Heart left ventricle (tissue), 16 donors: Measurements from ENCODE around the gene DSC1. TPM values are rescaled to one million over a fixed set of nuclear protein-coding genes. Genes with fewer than 3 reads are reported as not detected.

Source experiments
- ATAC-seq, 4 donors: fragments of 200-7000 bp; cut with Tn5 transposase; one replicate each; pipeline ENCODE4 v1.9.1; 2020 to 2022; ENCODE audit warnings: moderate library complexity in 4 of 4, mild to moderate bottlenecking in 3 of 4, moderate number of reproducible peaks in 1 of 4
- DNase-seq, 5 donors: peaks; one replicate each; pipeline ENCODE4 v3.0.0-alpha.2; 2020
- H3K27ac ChIP-seq, 12 donors: fragments of 200-600 bp; sonication (generic) in 4 of 12; one replicate each; pipeline versions ENCODE4 v1.5.0 to v1.8.0; 2016 to 2022; ENCODE audit warnings: mild to moderate bottlenecking in 2 of 12
- H3K27me3 ChIP-seq, 9 donors: fragments of 200-600 bp; sonication (generic) in 2 of 9; one replicate each; pipeline versions ENCODE4 v1.5.1 to v1.8.0; 2016 to 2022; ENCODE audit warnings: mild to moderate bottlenecking in 3 of 9
- H3K36me3 ChIP-seq, 9 donors: fragments of 200-600 bp; sonication (generic) in 2 of 9; one replicate each; pipeline versions ENCODE4 v1.5.0 to v1.8.0; 2018 to 2022; ENCODE audit warnings: mild to moderate bottlenecking in 2 of 9
- H3K4me1 ChIP-seq, 12 donors: fragments of 200-600 bp; sonication (generic) in 4 of 12; one replicate each; pipeline versions ENCODE4 v1.5.0 to v1.8.0; 2016 to 2022; ENCODE audit warnings: mild to moderate bottlenecking in 3 of 12
- H3K4me3 ChIP-seq, 12 donors: fragments of 200-600 bp; sonication (generic) in 4 of 12; one replicate each; pipeline versions ENCODE4 v1.5.0 to v1.8.0; 2017 to 2022; ENCODE audit warnings: mild to moderate bottlenecking in 9 of 12, moderate library complexity in 4 of 12
- H3K9me3 ChIP-seq, 12 donors: fragments of 200-600 bp; sonication (generic) in 4 of 12; one replicate each; pipeline versions ENCODE4 v1.5.0 to v1.8.0; 2016 to 2022; ENCODE audit warnings: mild to moderate bottlenecking in 1 of 12
- CTCF ChIP-seq, 12 donors: fragments of 200-600 bp; sonication (generic) in 4 of 12; IDR thresholded peaks; one replicate each; pipeline versions ENCODE4 v1.5.0 to v1.8.0; 2018 to 2022; ENCODE audit warnings: antibody characterized with exemption in 12 of 12, mild to moderate bottlenecking in 5 of 12
- POLR2A ChIP-seq, 2 donors: fragments of 450-650 bp; IDR thresholded peaks; one replicate each; pipeline ENCODE4 v1.6.1; 2017; ENCODE audit warnings: antibody characterized with exemption in 2 of 2, mild to moderate bottlenecking in 2 of 2, moderate library complexity in 2 of 2
- WGBS, 4 donors: extraction: QIAGEN DNeasy Blood & Tissue Kit in 2 of 4; methylation state at CpG; one replicate each; pipeline versions ENCODE4 v1.1.5 to v1.1.7; 2013 to 2018; 5-methylcytosine and 5-hydroxymethylcytosine counted together
- intact Hi-C, 10 donors: fragments of 100-400 bp; cut with DNase I; formaldehyde crosslinking; loops; one replicate each; pipeline versions ENCODE4 v1.11.1 to v1.14.2; 2022
- polyA plus RNA-seq, 2 donors: library from polyadenylated mRNA; stranded (reverse); fragments of 200-250 nt; gene quantifications; one replicate each; pipeline ENCODE4 v1.2.3, GENCODE V29; 2013
- total RNA-seq, 9 donors: library from RNA; depleted of rRNA in 2 of 9; stranded (reverse); fragments of >200 nt in 2 of 9; fragmentation: NEBNext Ultra II Directional in 3 of 9; extraction: Animal tissue kit (Norgen Biotek cat#: 25700) in 3 of 9; gene quantifications; one replicate each; pipeline versions ENCODE4 v1.1.0 to v1.2.4, GENCODE V29; 2016 to 2023
- donor health status: ischemic (EF 13 %, LVEDD 7.1; RV severe dilation, severe dysfunction).
- donor health status: healthy with polysubstance abuse.
- donor health status: DM: no; HTN: yes; CAD: no.
- donor health status: DM: no; HTN: no; CAD: no.
- donor health status: ischemic (EF 25% LVEDD 6.9; RV normal size, moderate dysfunction).
- donor health status: ischemic (EF 25% LVEDD 5.7; RV mildly dilated, moderate dysfunction).
- donor health status: healthy.
- donor health status: DM: yes; HTN: yes; CAD: no.
- donor health status: ischemic (EF 35%, LVEDD 5.7; RV mildly dilated, moderate dysfunction).
- donor health status: nonischemic (EF 11% LVEDD 7.7; RV severe dilation, severe dysfunction).
- donor health status: DM: yes; HTN: yes; CAD: no.
- donor health status: PGD.
- donor health status: ischemic (EF 29% LVEDD 5.4; RV normal size, mild dysfunction).
- donor health status: nonischemic (EF 23%, LVEDD 6.1; RV moderate dilation, normal function).

The DSC1 gene
- total and polyA plus RNA-seq, 11 donors: 0.18 to 10.7 (median 4.9) TPM

GRCh38 chr18:31104444-31104843 is 58.2 kb downstream of the DSC1 start:
- intact Hi-C loops: loop anchor here in 9 of 10 donors (5.0 to 10.0 kb wide), 10 partner anchors 98 to 408 kb away; partner anchors contain the start of gene DSG2 (in 3 of the 9)
- TF ChIP-seq POLR2A (IDR thresholded peaks at IDR 0.05) (no peak), CTCF (IDR thresholded peaks at IDR 0.05) (no peak)
- no peaks in the 10 kb centered on the region for H3K36me3 ChIP-seq
- H3K9me3 ChIP-seq: no peaks in the 10 kb centered on the region
- no peak overlapping the region for H3K27ac ChIP-seq
- peaks cover 0 to 14% (median 0%) of the 10 kb centered on the region in 12 donors for H3K4me1 ChIP-seq
- 54 to 68% (median 57%) methylated on average over 3 of the region's 3 CpGs for WGBS, 4 donors
- no peak for DNase-seq
- H3K27me3 ChIP-seq: peaks cover 0 to 3% (median 0%) of the 10 kb centered on the region in 9 donors
- H3K4me3 ChIP-seq: no peak overlapping the region
- ATAC-seq: no peak

- 82 to 88% (median 85%) methylated on average over 3 of the region's 3 CpGs for WGBS, 4 donors
- H3K27ac ChIP-seq: no peak overlapping the region
- TF ChIP-seq POLR2A (IDR thresholded peaks at IDR 0.05) (no peak), CTCF (IDR thresholded peaks at IDR 0.05) (no peak)
- intact Hi-C loops: loop anchor here in 9 of 10 donors (5.0 to 10.0 kb wide), 10 partner anchors 99 to 409 kb away; partner anchors contain the start of gene DSG2 (in 3 of the 9)
- no peak for ATAC-seq
- no peak overlapping the region for H3K4me3 ChIP-seq
- no peaks in the 10 kb centered on the region for H3K36me3 ChIP-seq
- H3K9me3 ChIP-seq: no peaks in the 10 kb centered on the region
- peaks cover 0 to 3% (median 0%) of the 10 kb centered on the region in 9 donors for H3K27me3 ChIP-seq
- no peak for DNase-seq
- peaks cover 0 to 17% (median 0%) of the 10 kb centered on the region in 12 donors for H3K4me1 ChIP-seq
These were observed 59.2 kb downstream of the DSC1 start for GRCh38 chr18:31103423-31103822.

- H3K9me3 ChIP-seq: no peaks in the 10 kb centered on the region
- H3K36me3 ChIP-seq: no peaks in the 10 kb centered on the region
- TF ChIP-seq POLR2A (IDR thresholded peaks at IDR 0.05) (no peak), CTCF (IDR thresholded peaks at IDR 0.05) (no peak)
- H3K4me3 ChIP-seq: peak overlapping the region in 1 of 12 donors; percentile 89
- intact Hi-C loops: loop anchor here in 9 of 10 donors (5.0 to 10.0 kb wide), 10 partner anchors 99 to 409 kb away; partner anchors contain the start of gene DSG2 (in 3 of the 9)
- DNase-seq (no peak), ATAC-seq (no peak)
- H3K27me3 ChIP-seq: peaks cover 0 to 3% (median 0%) of the 10 kb centered on the region in 9 donors
- H3K4me1 ChIP-seq: peaks cover 0 to 17% (median 0%) of the 10 kb centered on the region in 12 donors
- no peak overlapping the region for H3K27ac ChIP-seq
- WGBS, 4 donors: 88 to 95% (median 93%) methylated on average over 2 of the region's 2 CpGs
These were observed 59.7 kb downstream of the DSC1 start for GRCh38 chr18:31102941-31103340.

- ATAC-seq: peak in 3 of 4 donors; percentile 43 to 61 (median 59)
- Histone ChIP-seq H3K4me3 (peak within 1 kb of the TSS; percentile 50 to 89 (median 74)), H3K9me3 (no peaks in the 10 kb centered on the region), H3K27ac (peak within 1 kb of the TSS; percentile 81 to 94 (median 90)), H3K4me1 (peaks cover 0 to 17% (median 0%) of the 10 kb centered on the region in 12 donors), H3K36me3 (no peaks in the 10 kb centered on the region), H3K27me3 (peaks cover 0 to 3% (median 0%) of the 10 kb centered on the region in 9 donors)
- intact Hi-C loops: loop anchor here in 9 of 10 donors (5.0 to 10.0 kb wide), 10 partner anchors 100 to 410 kb away; partner anchors contain the start of gene DSG2 (in 3 of the 9)
- WGBS, 4 donors: 4 to 17% (median 5%) methylated on average over 18 to 44 of the region's 44 CpGs
- peak; percentile 21 to 79 (median 44) for DNase-seq
- no peak for TF ChIP-seq POLR2A (IDR thresholded peaks at IDR 0.05)
- TF ChIP-seq CTCF (IDR thresholded peaks at IDR 0.05): no peak
These were observed 60.5 kb downstream of the DSC1 start, which contains the start of gene DSC2 for GRCh38 chr18:31102025-31102684. TSS of gene DSC2 (minus strand) at chr18:31102421. CDS start at chr18:31101971, 450 bp downstream.
